BJ (cell line): ENCODE measurements around the gene FBXO10. TPM values are rescaled to one million over a fixed set of nuclear protein-coding genes. Genes with fewer than 3 reads are reported as not detected.
"Not testable (repeated sequence)": the region's sequence is repeated elsewhere in the genome, so short reads cannot be mapped to it uniquely, and the experiment has no call there.

Experiments used
- CTCF ChIA-PET: fragments of 350-600 bp; formaldehyde crosslinking; extraction: SDS; loops from one replicate; lab custom pipeline; 2021; ENCODE audit warnings: antibody characterized with exemption, inconsistent platforms; lab: Yijun Ruan, JAX
- POLR2A ChIA-PET: fragments of 300-600 bp; sonication (Branson Sonifier 250); formaldehyde crosslinking; extraction: SDS; loops from one replicate; lab custom pipeline; 2021; ENCODE audit warnings: antibody characterized with exemption; lab: Charles Lee
- DNase-seq: peaks from one replicate; pipeline ENCODE4 v3.0.0-alpha.2; 2011; ENCODE audit warnings: low read depth
- H3K27me3 ChIP-seq: 2 replicates; pipeline ENCODE4 v1.6.0; 2011; ENCODE audit warnings: low read length; ENCODE audit not compliant: control insufficient read depth, insufficient read depth
- H3K36me3 ChIP-seq: 2 replicates; pipeline ENCODE4 v1.5.1; 2011; ENCODE audit warnings: low read length; ENCODE audit not compliant: control insufficient read depth, insufficient read depth
- H3K4me3 ChIP-seq: 2 replicates; pipeline ENCODE4 v1.5.1; 2011; ENCODE audit warnings: low read depth, mild to moderate bottlenecking, control low read depth, low read length
- polyA plus RNA-seq: library from polyadenylated mRNA; depleted of rRNA; stranded (reverse); fragments of >200 nt; gene quantifications from 2 replicates; pipeline ENCODE4 v1.2.3, GENCODE V29; 2011
- TF ChIP-seq, protein P1 (sequence below): IDR thresholded peaks from 2 replicates; pipeline ENCODE4 v1.5.1; 2011; ENCODE audit warnings: low read depth, mild to moderate bottlenecking, control low read depth, inconsistent platforms, low read length, moderate library complexity; ENCODE audit not compliant: insufficient read depth

Gene FBXO10
- polyA plus RNA-seq, 1 experiment = 13.3 TPM

DNA sequence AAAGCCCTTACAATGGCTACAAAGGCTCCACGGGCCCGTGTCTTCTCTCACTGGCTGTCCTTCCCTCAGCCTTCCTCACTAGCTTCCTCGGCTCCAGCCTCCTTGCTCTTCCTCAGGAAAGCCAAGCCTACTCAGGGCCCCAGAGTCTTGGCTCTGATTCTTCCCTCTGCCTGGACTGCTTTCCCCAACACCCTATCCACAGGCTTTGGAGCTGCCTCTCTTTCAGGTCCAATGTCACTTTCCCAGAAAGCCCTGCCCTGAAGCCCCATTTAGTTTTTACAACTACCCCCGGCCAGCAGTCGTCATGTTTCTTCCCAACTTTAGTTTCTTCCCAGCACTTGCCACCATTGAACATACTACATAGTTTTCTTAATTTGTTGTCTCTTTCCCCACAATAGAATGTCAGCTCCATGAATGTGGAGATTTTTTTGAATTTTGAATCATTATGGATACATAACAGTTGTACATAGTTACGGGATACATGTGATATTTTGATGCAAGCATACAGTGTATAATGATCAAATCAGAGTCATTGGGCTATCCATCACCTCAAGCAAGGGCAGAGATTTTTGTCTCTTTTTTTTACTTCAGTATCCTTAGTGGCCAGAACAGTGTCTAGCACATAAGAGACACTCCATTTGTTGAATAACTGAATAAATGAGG is 33.7 kb upstream of the FBXO10 start:
- Histone ChIP-seq H3K4me3 (no peak overlapping the region), H3K27me3 (peaks cover 8% of the 10 kb centered on the region; the same call in 1 of the 2 replicates), H3K36me3 (no peaks in the 10 kb centered on the region)
- POLR2A ChIA-PET = no interaction called here
- TF ChIP-seq, protein P1, sequence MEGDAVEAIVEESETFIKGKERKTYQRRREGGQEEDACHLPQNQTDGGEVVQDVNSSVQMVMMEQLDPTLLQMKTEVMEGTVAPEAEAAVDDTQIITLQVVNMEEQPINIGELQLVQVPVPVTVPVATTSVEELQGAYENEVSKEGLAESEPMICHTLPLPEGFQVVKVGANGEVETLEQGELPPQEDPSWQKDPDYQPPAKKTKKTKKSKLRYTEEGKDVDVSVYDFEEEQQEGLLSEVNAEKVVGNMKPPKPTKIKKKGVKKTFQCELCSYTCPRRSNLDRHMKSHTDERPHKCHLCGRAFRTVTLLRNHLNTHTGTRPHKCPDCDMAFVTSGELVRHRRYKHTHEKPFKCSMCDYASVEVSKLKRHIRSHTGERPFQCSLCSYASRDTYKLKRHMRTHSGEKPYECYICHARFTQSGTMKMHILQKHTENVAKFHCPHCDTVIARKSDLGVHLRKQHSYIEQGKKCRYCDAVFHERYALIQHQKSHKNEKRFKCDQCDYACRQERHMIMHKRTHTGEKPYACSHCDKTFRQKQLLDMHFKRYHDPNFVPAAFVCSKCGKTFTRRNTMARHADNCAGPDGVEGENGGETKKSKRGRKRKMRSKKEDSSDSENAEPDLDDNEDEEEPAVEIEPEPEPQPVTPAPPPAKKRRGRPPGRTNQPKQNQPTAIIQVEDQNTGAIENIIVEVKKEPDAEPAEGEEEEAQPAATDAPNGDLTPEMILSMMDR = no peak
- CTCF ChIA-PET = interaction anchor here (1.1 kb wide), 1 partner anchor 18 kb away, joined by 3 read pairs; no protein-coding TSS in a partner anchor
- DNase-seq = no peak

DNA sequence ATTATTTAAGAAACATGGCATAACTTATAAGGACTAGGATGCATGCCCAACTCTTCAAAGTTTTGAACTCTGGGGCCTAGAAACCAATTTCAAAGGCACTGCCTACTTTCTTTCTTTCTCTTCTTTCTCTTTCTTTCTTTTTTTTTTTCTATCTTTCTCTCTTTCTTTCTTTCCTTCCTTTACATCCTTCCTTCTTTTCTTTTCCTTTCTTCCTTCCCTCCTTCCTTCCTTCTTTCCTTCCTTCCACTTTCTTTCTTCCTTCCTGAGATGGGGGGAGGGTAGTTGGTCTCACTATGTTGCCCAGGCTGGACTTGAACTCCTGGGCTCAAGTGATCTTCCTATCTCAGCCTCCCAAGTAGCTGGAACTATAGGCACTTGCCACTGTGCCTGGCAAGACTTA is 32.1 kb upstream of the FBXO10 start:
- POLR2A ChIA-PET = no interaction called here
- Histone ChIP-seq H3K27me3 (peaks cover 8% of the 10 kb centered on the region; the same call in 1 of the 2 replicates), H3K36me3 (no peaks in the 10 kb centered on the region), H3K4me3 (no peak overlapping the region)
- no peak for DNase-seq
- TF ChIP-seq, protein P1 = no peak
- CTCF ChIA-PET = no interaction called here

DNA sequence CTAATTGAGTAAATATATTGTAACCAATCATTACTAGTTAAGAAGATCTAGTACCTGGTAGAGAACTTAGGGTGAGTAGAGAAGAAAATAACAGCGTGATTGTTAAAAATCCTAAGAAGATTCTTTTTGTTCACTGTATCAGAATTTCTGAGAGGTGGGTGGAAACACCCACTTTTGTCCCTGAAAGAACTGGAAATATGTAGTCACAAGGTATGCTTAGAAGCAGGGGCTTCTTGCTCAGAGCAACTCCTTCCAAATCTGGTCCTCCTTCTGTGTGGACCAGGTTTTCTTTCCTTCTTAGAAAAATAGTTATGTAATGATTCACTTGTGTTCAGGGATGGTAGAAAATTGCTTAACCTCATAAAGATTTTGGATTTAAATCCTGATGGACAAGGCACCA is 28.1 kb upstream of the FBXO10 start:
- no peak for DNase-seq
- Histone ChIP-seq H3K36me3 (no peaks in the 10 kb centered on the region), H3K27me3 (peaks cover 11% of the 10 kb centered on the region; the same call in 1 of the 2 replicates), H3K4me3 (no peak overlapping the region)
- CTCF ChIA-PET = no interaction called here
- POLR2A ChIA-PET = no interaction called here
- TF ChIP-seq, protein P1 = no peak

DNA sequence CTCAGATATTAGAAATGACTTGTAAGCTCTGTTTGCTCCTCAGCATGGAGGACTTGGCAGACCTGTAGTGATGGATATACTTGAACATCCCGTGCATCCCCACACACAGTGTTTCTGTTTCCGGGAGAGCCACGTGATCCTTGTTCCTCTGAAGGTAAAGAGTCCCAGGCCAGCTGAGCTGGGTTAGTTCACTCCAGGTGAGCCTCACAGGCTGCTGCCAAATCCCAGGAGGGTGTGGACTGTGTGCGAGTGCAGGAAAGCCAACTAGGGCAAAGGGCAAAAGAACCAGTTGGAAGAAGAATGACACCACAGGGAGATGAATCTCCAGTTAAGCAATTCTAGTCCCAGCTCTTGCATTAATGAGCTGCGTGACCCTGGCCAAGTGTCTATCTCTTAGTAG is 26.6 kb upstream of the FBXO10 start:
- no peak for DNase-seq
- TF ChIP-seq, protein P1 = no peak
- no peak overlapping the region for H3K4me3 ChIP-seq
- peaks cover 11% of the 10 kb centered on the region; the same call in 1 of the 2 replicates for H3K27me3 ChIP-seq
- no peaks in the 10 kb centered on the region for H3K36me3 ChIP-seq
- ChIA-PET CTCF (interaction anchor here (0.9 kb wide), 1 partner anchor 8 kb away, joined by 3 read pairs; no protein-coding TSS in a partner anchor), POLR2A (no interaction called here)

DNA sequence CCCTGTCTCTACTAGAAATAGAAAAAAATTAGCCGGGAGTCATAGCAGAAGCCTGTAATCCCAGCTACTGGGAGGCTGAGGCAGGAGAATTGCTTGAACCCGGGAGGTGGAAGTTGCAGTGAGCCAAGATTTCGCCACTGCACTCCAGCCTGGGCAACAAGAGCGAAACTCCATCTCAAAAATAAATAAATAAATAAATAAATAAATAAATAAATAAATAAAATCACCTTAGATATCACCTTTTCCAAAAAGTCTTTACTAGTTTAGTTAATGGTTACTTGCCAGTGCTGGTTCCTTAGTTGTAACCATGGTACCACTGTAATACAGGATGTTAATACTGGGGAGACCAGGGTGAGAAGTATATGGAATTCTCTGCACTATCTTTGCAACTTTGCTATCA is 25.9 kb upstream of the FBXO10 start:
- CTCF ChIA-PET = not testable (repeated sequence)

More for the DNA sequence above, 25.9 kb upstream of the FBXO10 start:
- H3K4me3 ChIP-seq, H3K27me3 ChIP-seq, DNase-seq, H3K36me3 ChIP-seq, POLR2A ChIA-PET: not testable (repeated sequence)
